Measurements from ENCODE around the gene PHTF2. TPM values are rescaled to one million over a fixed set of nuclear protein-coding genes. Genes with fewer than 3 reads are reported as not detected.

Gene PHTF2
- total RNA-seq, 4 donors from 2014 or later = 14.2 to 26.2 (median 17.2) TPM

DNA sequence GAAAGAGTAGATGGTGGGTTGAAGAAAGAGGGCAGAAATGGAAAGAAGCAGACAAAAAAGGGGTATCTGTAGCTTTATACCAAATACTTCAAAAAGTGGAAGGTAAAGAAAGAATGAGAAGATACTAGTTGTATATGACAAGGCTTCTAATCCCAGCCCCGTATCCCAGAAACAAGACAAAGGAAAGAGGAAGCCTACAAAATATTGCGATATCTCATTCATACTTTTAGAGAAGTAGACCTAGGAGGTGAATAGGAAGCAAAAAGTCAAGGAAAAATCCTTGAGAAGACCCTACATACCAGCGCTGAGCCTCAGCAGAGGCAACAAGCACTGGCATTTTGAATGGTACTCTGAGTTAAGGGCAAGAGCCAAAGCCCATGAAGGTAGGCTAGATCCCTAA lies 26.6 kb downstream of the PHTF2 start:
- Histone ChIP-seq H3K27me3 (no peaks in the 10 kb centered on the region), H3K4me3 (no peak overlapping the region), H3K4me1 (no peaks in the 10 kb centered on the region), H3K36me3 (peaks cover 0 to 2% (median 0%) of the 10 kb centered on the region in 4 donors), H3K27ac (replicated peaks in 1 of 4) (no peak overlapping the region), H3K9me3 (peaks cover 0 to 28% (median 20%) of the 10 kb centered on the region in 4 donors)
- intact Hi-C loops (cut with DNase I) = no loop called here
- DNase-seq (ENCODE audit: extremely low spot score) = no peak
- TF ChIP-seq POLR2A (IDR thresholded peaks at IDR 0.05; ENCODE audit: low read depth) (no peak), EP300 (IDR thresholded peaks at IDR 0.05) (no peak), POLR2AphosphoS5 (IDR thresholded peaks at IDR 0.05) (no peak)
- TF ChIP-seq, protein P1, sequence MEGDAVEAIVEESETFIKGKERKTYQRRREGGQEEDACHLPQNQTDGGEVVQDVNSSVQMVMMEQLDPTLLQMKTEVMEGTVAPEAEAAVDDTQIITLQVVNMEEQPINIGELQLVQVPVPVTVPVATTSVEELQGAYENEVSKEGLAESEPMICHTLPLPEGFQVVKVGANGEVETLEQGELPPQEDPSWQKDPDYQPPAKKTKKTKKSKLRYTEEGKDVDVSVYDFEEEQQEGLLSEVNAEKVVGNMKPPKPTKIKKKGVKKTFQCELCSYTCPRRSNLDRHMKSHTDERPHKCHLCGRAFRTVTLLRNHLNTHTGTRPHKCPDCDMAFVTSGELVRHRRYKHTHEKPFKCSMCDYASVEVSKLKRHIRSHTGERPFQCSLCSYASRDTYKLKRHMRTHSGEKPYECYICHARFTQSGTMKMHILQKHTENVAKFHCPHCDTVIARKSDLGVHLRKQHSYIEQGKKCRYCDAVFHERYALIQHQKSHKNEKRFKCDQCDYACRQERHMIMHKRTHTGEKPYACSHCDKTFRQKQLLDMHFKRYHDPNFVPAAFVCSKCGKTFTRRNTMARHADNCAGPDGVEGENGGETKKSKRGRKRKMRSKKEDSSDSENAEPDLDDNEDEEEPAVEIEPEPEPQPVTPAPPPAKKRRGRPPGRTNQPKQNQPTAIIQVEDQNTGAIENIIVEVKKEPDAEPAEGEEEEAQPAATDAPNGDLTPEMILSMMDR (IDR thresholded peaks at IDR 0.05) = no peak
- 84% methylated on average over 3 of the region's 3 CpGs for WGBS

DNA sequence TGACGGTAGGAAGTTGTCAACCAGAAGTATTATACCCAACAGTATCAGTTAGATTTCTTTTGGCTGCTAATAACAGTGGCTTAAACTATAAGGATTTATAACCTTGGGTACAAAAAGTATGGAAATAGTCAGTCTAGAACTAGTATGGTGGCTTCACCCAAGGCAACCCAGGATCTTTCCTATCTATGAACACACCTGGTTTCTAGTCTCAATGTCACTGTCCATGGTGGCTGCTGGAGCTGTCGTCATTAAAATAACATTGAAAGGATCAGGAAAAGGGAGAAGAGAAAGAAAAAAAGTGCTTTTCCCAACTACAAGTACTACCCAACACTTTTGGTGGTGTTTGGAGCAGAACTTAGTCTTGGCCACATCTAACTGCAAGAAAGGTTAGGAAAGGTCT lies 27.7 kb downstream of the PHTF2 start:
- TF ChIP-seq, protein P1 (IDR thresholded peaks at IDR 0.05) = no peak

DNA sequence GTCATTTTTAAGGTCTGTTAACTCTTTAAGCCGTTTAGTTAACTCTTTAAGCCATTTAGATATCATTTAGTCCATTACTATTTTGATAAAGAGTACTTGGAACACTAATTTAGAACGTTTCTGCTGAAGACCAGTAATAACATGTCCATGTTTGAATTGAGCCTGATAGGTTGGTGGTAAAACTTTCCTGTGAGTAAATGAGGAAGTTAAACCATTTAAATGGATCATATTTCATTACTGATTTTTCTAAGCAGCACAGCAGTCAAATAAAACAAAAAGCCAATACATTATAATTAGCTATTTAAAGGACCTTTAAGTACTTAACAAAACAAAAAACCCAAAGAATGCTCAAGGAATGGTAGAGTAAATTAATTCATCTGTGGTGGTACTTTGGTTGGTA lies 29.4 kb downstream of the PHTF2 start:
- Histone ChIP-seq H3K27me3 (no peaks in the 10 kb centered on the region), H3K27ac (replicated peaks in 1 of 4) (no peak overlapping the region), H3K4me3 (no peak overlapping the region), H3K36me3 (no peaks in the 10 kb centered on the region), H3K9me3 (peaks cover 0 to 8% (median 1%) of the 10 kb centered on the region in 4 donors), H3K4me1 (no peaks in the 10 kb centered on the region)
- intact Hi-C loops (cut with DNase I) = no loop called here
- TF ChIP-seq EP300 (IDR thresholded peaks at IDR 0.05) (no peak), POLR2A (IDR thresholded peaks at IDR 0.05; ENCODE audit: low read depth) (no peak), POLR2AphosphoS5 (IDR thresholded peaks at IDR 0.05) (no peak)
- no peak for DNase-seq (ENCODE audit: extremely low spot score)
- 86% methylated on average over 2 of the region's 2 CpGs for WGBS

More for the DNA sequence above, 27.7 kb downstream of the PHTF2 start:
- Histone ChIP-seq H3K27me3 (no peaks in the 10 kb centered on the region), H3K9me3 (peaks cover 0 to 16% (median 9%) of the 10 kb centered on the region in 4 donors), H3K4me1 (no peaks in the 10 kb centered on the region), H3K36me3 (no peaks in the 10 kb centered on the region), H3K4me3 (no peak overlapping the region), H3K27ac (replicated peaks in 1 of 4) (no peak overlapping the region)
- WGBS = 88% methylated on average over 2 of the region's 2 CpGs
- intact Hi-C loops (cut with DNase I) = no loop called here
- no peak for DNase-seq (ENCODE audit: extremely low spot score)

DNA sequence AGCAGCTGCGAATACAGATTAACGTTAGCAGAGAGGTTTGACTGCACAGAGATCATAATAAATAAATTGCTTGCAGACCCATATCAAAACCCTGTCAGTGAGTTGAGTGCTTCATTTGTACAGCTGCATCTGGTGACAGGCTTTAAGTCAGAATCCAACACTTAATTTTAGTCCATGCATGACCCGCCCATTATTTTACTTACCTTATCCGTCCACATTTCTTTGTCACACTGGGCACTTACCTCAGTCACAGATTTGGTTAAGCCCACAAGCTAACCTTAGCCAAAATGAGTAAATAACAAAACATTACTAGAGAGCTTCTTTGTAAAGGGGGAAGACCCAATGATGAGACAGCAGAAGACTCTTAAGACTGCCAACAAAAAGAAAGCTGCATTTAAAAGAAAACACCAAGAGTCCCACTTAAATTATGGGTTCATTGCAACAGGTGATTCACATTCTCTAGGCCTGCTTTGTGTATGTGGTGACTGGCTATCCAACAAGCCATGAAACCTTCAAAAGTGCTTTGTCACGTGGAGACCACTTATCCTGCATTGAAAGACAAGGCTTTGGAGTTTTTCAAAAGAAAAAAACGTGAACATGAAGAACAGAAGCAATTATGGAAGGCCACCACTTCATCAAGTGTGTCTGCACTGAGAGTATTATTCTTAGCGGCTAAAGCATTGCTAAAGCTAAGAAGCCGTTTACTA lies 32.2 kb downstream of the PHTF2 start:
- no peak for TF ChIP-seq POLR2A (IDR thresholded peaks at IDR 0.05; ENCODE audit: low read depth)
- Histone ChIP-seq H3K9me3 (peaks cover 0 to 8% (median 1%) of the 10 kb centered on the region in 4 donors), H3K4me1 (peaks cover 0 to 5% (median 0%) of the 10 kb centered on the region in 4 donors), H3K27ac (replicated peaks in 1 of 4) (no peak overlapping the region), H3K4me3 (no peak overlapping the region), H3K36me3 (no peaks in the 10 kb centered on the region), H3K27me3 (no peaks in the 10 kb centered on the region)
- WGBS = 93% methylated on average over 8 of the region's 8 CpGs
- no peak for DNase-seq (ENCODE audit: extremely low spot score)
- intact Hi-C loops (cut with DNase I) = no loop called here

DNA sequence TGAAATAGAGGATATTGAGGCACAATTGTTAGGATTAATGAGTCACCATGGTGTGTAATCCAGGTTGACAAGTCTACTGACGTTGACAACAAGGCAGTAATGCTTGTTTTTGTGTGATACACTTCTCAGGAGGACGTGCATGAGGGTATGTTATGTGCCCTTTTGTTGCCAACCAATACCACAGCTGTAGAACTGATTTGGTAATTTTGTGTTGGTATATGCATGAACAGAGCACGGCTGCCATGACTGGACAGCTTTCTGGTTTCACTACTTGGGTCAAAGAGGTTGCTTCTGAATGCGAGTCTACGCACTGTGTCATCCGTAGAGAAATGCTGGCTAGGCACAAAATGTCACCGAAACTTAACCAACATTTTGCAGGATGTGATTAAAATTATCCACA lies 32.9 kb downstream of the PHTF2 start:
- intact Hi-C loops (cut with DNase I) = no loop called here
- Histone ChIP-seq H3K4me3 (no peak overlapping the region), H3K27me3 (no peaks in the 10 kb centered on the region), H3K4me1 (peaks cover 0 to 5% (median 0%) of the 10 kb centered on the region in 4 donors), H3K9me3 (peaks cover 0 to 3% (median under 1%) of the 10 kb centered on the region in 4 donors), H3K27ac (replicated peaks in 1 of 4) (no peak overlapping the region), H3K36me3 (no peaks in the 10 kb centered on the region)
- 92% methylated on average over 7 of the region's 7 CpGs for WGBS
- no peak for TF ChIP-seq EP300 (IDR thresholded peaks at IDR 0.05)
- TF ChIP-seq, protein P1 (IDR thresholded peaks at IDR 0.05) = no peak
- TF ChIP-seq POLR2A (IDR thresholded peaks at IDR 0.05; ENCODE audit: low read depth) = no peak
- TF ChIP-seq POLR2AphosphoS5 (IDR thresholded peaks at IDR 0.05) = no peak
- no peak for DNase-seq (ENCODE audit: extremely low spot score)

DNA sequence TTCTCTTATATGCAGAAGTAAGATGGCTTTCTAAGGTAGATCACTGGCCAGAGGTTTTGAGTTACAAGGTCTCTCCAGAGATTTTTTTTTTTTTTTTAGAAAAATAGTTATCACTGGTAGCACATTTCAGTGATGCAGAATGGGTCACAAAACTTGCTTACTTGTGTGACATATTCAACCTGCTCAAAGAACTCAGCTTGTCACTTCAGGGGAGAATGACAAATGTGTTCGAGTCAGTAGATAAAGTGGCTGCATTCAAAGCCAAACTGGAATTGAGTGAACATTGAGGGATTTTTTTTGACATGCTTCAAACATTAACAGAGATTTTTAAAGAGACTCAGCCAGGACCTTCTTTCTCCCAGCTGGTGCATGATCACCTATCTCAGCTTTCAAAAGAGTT lies 33.4 kb downstream of the PHTF2 start:
- Histone ChIP-seq H3K9me3 (no peaks in the 10 kb centered on the region), H3K4me3 (no peak overlapping the region), H3K36me3 (no peaks in the 10 kb centered on the region), H3K4me1 (peaks cover 0 to 5% (median 0%) of the 10 kb centered on the region in 4 donors), H3K27ac (replicated peaks in 1 of 4) (no peak overlapping the region), H3K27me3 (no peaks in the 10 kb centered on the region)
- intact Hi-C loops (cut with DNase I) = no loop called here
- WGBS = 87% methylated on average over 1 of the region's 1 CpG
- no peak for TF ChIP-seq EP300 (IDR thresholded peaks at IDR 0.05)
- TF ChIP-seq POLR2AphosphoS5 (IDR thresholded peaks at IDR 0.05) = no peak
- no peak for DNase-seq (ENCODE audit: extremely low spot score)
